H1 (cell line): Measurements from ENCODE around the gene SFMBT2. TPM values are rescaled to one million over a fixed set of nuclear protein-coding genes. Genes with fewer than 3 reads are reported as not detected.
A peak's percentile ranks its signal among the peaks of the same experiment; 100 is the strongest.

ENCODE experiments used
- CTCF ChIA-PET: fragments of 300-600 bp; sonication (Branson Sonifier 250); formaldehyde crosslinking; loops from one replicate; lab custom pipeline; 2021; ENCODE audit not compliant: partially characterized antibody; lab: Charles Lee
- POLR2A ChIA-PET: fragments of 300-600 bp; sonication (Branson Sonifier 250); formaldehyde crosslinking; loops from one replicate; lab custom pipeline; 2021; ENCODE audit warnings: inconsistent platforms; ENCODE audit not compliant: partially characterized antibody; lab: Charles Lee
- DNase-seq, 2 experiments: peaks; one replicate each; pipeline versions ENCODE4 v3.0.0 to v3.0.0-alpha.2; 2010 to 2022; ENCODE audit warnings: low spot score in 2 of 2, low read depth in 1 of 2, mixed read lengths in 1 of 2
- FAIRE-seq: peaks from 2 replicates; lab custom pipeline; 2011; peaks lifted over from hg19 to GRCh38; lab: Jason Lieb, UNC
- H2AFZ ChIP-seq: 2 replicates; pipeline ENCODE4 v1.8.1; 2012; ENCODE audit warnings: low read length, inconsistent platforms
- H2AK5ac ChIP-seq: 2 replicates; pipeline ENCODE4 v1.6.1; 2013; ENCODE audit warnings: low read depth, low read length
- H2BK120ac ChIP-seq: replicated peaks from 2 replicates; pipeline ENCODE3; 2013; ENCODE audit warnings: low read depth, low read length, inconsistent platforms
- H2BK12ac ChIP-seq: 2 replicates; pipeline ENCODE4 v1.6.1; 2013; ENCODE audit warnings: low read depth, low read length
- H2BK15ac ChIP-seq: 2 replicates; pipeline ENCODE4 v1.6.1; 2013; ENCODE audit warnings: low read length
- H2BK20ac ChIP-seq: 2 replicates; pipeline ENCODE4 v1.6.1; 2013; ENCODE audit warnings: low read length
- H2BK5ac ChIP-seq: 2 replicates; pipeline ENCODE4 v1.6.1; 2013; ENCODE audit warnings: low read depth, low read length
- H3K14ac ChIP-seq: 2 replicates; pipeline ENCODE4 v1.6.1; 2013; ENCODE audit warnings: inconsistent platforms; ENCODE audit not compliant: insufficient read length
- H3K18ac ChIP-seq: 2 replicates; pipeline ENCODE4 v1.6.1; 2013; ENCODE audit warnings: low read length; ENCODE audit errors: extremely low read depth
- H3K23ac ChIP-seq: 2 replicates; pipeline ENCODE4 v1.6.1; 2013; ENCODE audit warnings: inconsistent platforms; ENCODE audit not compliant: insufficient read length
- H3K23me2 ChIP-seq: 2 replicates; pipeline ENCODE4 v1.6.1; 2013; ENCODE audit warnings: low read depth, low read length
- H3K27ac ChIP-seq: 2 replicates; pipeline ENCODE4 v1.6.1; 2011; ENCODE audit warnings: low read depth, low read length, inconsistent platforms
- H3K27me3 ChIP-seq, 4 experiments: replicated peaks in 1 of 4; 1 replicate in 1 of 4; 2 replicates in 3 of 4; pipeline versions ENCODE4 v1.6.1 to v1.8.1; 2011 to 2013; ENCODE audit warnings: low read length in 3 of 4, mild to moderate bottlenecking in 3 of 4, inconsistent platforms in 2 of 4, mixed read lengths in 2 of 4, moderate library complexity in 1 of 4; ENCODE audit not compliant: control insufficient read depth in 3 of 4, insufficient read depth in 3 of 4; ENCODE audit errors: extremely low read depth in 1 of 4
- H3K36me3 ChIP-seq, 4 experiments: 2 replicates each; pipeline versions ENCODE4 v1.6.1 to v1.8.1; 2011 to 2013; ENCODE audit warnings: mild to moderate bottlenecking in 4 of 4, low read length in 3 of 4, moderate library complexity in 2 of 4, control low read depth in 1 of 4, inconsistent platforms in 1 of 4; ENCODE audit not compliant: insufficient read depth in 4 of 4, control insufficient read depth in 2 of 4
- H3K4ac ChIP-seq: replicated peaks from 2 replicates; pipeline ENCODE3; 2013; ENCODE audit warnings: low read length, low read depth, mixed read lengths, inconsistent platforms; ENCODE audit not compliant: insufficient read length
- H3K4me1 ChIP-seq, 4 experiments: replicated peaks in 1 of 4; 1 replicate in 1 of 4; 2 replicates in 3 of 4; pipeline versions ENCODE4 v1.6.1 to v1.8.1; 2011 to 2013; ENCODE audit warnings: low read length in 3 of 4, inconsistent platforms in 2 of 4, mixed read lengths in 1 of 4; ENCODE audit not compliant: insufficient read depth in 4 of 4, control insufficient read depth in 3 of 4
- H3K4me2 ChIP-seq, 2 experiments: 2 replicates each; pipeline versions ENCODE4 v1.6.1 to v1.8.1; 2011 to 2013; ENCODE audit warnings: low read depth in 2 of 2, low read length in 2 of 2, control low read depth in 1 of 2, inconsistent platforms in 1 of 2, mild to moderate bottlenecking in 1 of 2; ENCODE audit not compliant: insufficient read depth in 1 of 2
- H3K4me3 ChIP-seq, 4 experiments: fragments of 200-600, 300-600 bp in 1 of 4; sonication (generic), shearing (Covaris generic), sonication (Bioruptor Twin) in 1 of 4; 2 replicates each; pipeline versions ENCODE4 v1.5.1 to v1.8.1; 2011 to 2016; ENCODE audit warnings: low read length in 4 of 4, low read depth in 3 of 4, control low read depth in 2 of 4, inconsistent platforms in 2 of 4, mild to moderate bottlenecking in 2 of 4, mixed read lengths in 1 of 4, moderate library complexity in 1 of 4; ENCODE audit not compliant: insufficient read depth in 2 of 4; ENCODE audit errors: extremely low read depth in 1 of 4
- H3K56ac ChIP-seq: replicated peaks from 2 replicates; pipeline ENCODE3; 2013; ENCODE audit warnings: low read depth, mild to moderate bottlenecking, mixed read lengths, low read length, inconsistent platforms; ENCODE audit not compliant: insufficient read length
- H3K79me1 ChIP-seq: 2 replicates; pipeline ENCODE4 v1.6.1; 2013; ENCODE audit warnings: low read depth, low read length, control low read depth
- H3K79me2 ChIP-seq, 2 experiments: 2 replicates each; pipeline versions ENCODE4 v1.6.1 to v1.8.1; 2012 to 2013; ENCODE audit warnings: low read length in 2 of 2, mild to moderate bottlenecking in 2 of 2, inconsistent platforms in 1 of 2; ENCODE audit not compliant: insufficient read depth in 2 of 2, control insufficient read depth in 1 of 2
- H3K9ac ChIP-seq, 4 experiments: replicated peaks in 1 of 4; 1 replicate in 1 of 4; 2 replicates in 3 of 4; pipeline versions ENCODE4 v1.6.1 to v1.8.1; 2011 to 2013; ENCODE audit warnings: low read depth in 3 of 4, low read length in 3 of 4, control low read depth in 2 of 4, mild to moderate bottlenecking in 2 of 4, moderate library complexity in 2 of 4, inconsistent platforms in 1 of 4; ENCODE audit errors: extremely low read depth in 1 of 4
- H3K9me3 ChIP-seq, 2 experiments: 2 replicates each; pipeline versions ENCODE4 v1.6.1 to v1.8.1; 2012 to 2013; ENCODE audit warnings: mild to moderate bottlenecking in 2 of 2, moderate library complexity in 2 of 2, control low read depth in 1 of 2, inconsistent platforms in 1 of 2, low read depth in 1 of 2, low read length in 1 of 2, mixed read lengths in 1 of 2; ENCODE audit not compliant: insufficient read depth in 2 of 2
- H4K20me1 ChIP-seq, 2 experiments: replicated peaks in 1 of 2; 2 replicates each; pipeline versions ENCODE3 to v1.8.1; 2011 to 2013; ENCODE audit warnings: inconsistent platforms in 2 of 2, low read length in 2 of 2, mild to moderate bottlenecking in 1 of 2; ENCODE audit not compliant: insufficient read depth in 2 of 2, control insufficient read depth in 1 of 2
- H4K5ac ChIP-seq: 2 replicates; pipeline ENCODE4 v1.6.1; 2013; ENCODE audit warnings: low read length, low read depth, mixed read lengths, inconsistent platforms; ENCODE audit not compliant: insufficient read length
- H4K8ac ChIP-seq: 2 replicates; pipeline ENCODE4 v1.8.0; 2013; ENCODE audit warnings: mild to moderate bottlenecking, moderate library complexity, low read length, inconsistent platforms; ENCODE audit not compliant: insufficient read depth; ENCODE audit errors: extremely low read depth
- H4K91ac ChIP-seq: replicated peaks from 2 replicates; pipeline ENCODE3; 2013; ENCODE audit warnings: low read length, mixed read lengths, inconsistent platforms; ENCODE audit not compliant: insufficient read length
- EP300 ChIP-seq, 2 experiments: IDR thresholded peaks; 1 replicate in 1 of 2; 2 replicates in 1 of 2; pipeline ENCODE4 v1.6.1; 2011 to 2012; ENCODE audit warnings: low read depth in 2 of 2, low read length in 2 of 2, mild to moderate bottlenecking in 2 of 2, borderline replicate concordance in 1 of 2, inconsistent platforms in 1 of 2, moderate library complexity in 1 of 2
- HDAC2 ChIP-seq, 2 experiments: fragments of 300-600 bp in 1 of 2; sonication (generic) in 1 of 2; IDR thresholded peaks; 2 replicates each; pipeline ENCODE4 v1.6.1; 2011 to 2012; ENCODE audit warnings: low read depth in 2 of 2, low read length in 2 of 2, mild to moderate bottlenecking in 2 of 2, moderate library complexity in 2 of 2, borderline replicate concordance in 1 of 2, inconsistent platforms in 1 of 2
- NANOG ChIP-seq: IDR thresholded peaks from 2 replicates; pipeline ENCODE4 v1.6.1; 2011; ENCODE audit warnings: low read length, low read depth, mild to moderate bottlenecking, inconsistent platforms; ENCODE audit not compliant: insufficient read depth, poor library complexity, severe bottlenecking
- RAD21 ChIP-seq, 2 experiments: IDR thresholded peaks in 1 of 2; conservative IDR thresholded peaks in 1 of 2; 2 replicates each; pipeline ENCODE4 v1.6.1; 2011; ENCODE audit warnings: low read depth in 2 of 2, low read length in 2 of 2, improper control_type of control experiment in 1 of 2, inconsistent platforms in 1 of 2, mild to moderate bottlenecking in 1 of 2, moderate library complexity in 1 of 2
- SAP30 ChIP-seq: fragments of 300-600 bp; sonication (generic); IDR thresholded peaks from 2 replicates; pipeline ENCODE4 v1.7.1; 2012; ENCODE audit warnings: low read length, moderate library complexity, mild to moderate bottlenecking, inconsistent platforms; ENCODE audit not compliant: insufficient read depth, insufficient replicate concordance
- WGBS, 2 experiments: shearing (Covaris generic) in 1 of 2; methylation state at CpG; one replicate each; pipeline versions ENCODE4 v1.1.6 to v1.1.7; 2013 to 2015; ENCODE audit warnings: low lambda C conversion rate in 2 of 2, mixed read lengths in 2 of 2, inconsistent platforms in 1 of 2, low coverage in 1 of 2, missing lambda C conversion rate in 1 of 2; ENCODE audit not compliant: insufficient replicate concordance in 2 of 2, insufficient coverage in 1 of 2, insufficient read length in 1 of 2; ENCODE audit errors: extremely low coverage in 1 of 2, missing lambda C conversion rate in 1 of 2; 5-methylcytosine and 5-hydroxymethylcytosine counted together
- polyA plus RNA-seq, 7 experiments: library from polyadenylated mRNA; depleted of rRNA in 3 of 7; stranded (reverse) in 5 of 7; unstranded in 2 of 7; fragments of >200 nt in 5 of 7; fragments of 200-250 nt in 2 of 7; gene quantifications; 1 replicate in 5 of 7; 2 replicates in 1 of 7; 4 replicates in 1 of 7; pipeline versions ENCODE4 v1.2.1 to v1.2.3, GENCODE V29; 2011 to 2013; ENCODE audit warnings: missing spikeins in 2 of 7, mixed read lengths in 2 of 7
- total RNA-seq: library from RNA; stranded (reverse); fragmentation: NEBNext Ultra II Directional; extraction: Animal tissue kit (Norgen Biotek cat#: 25700); gene quantifications from 2 replicates; pipeline ENCODE4 v1.2.1, GENCODE V29; 2021

SFMBT2 gene
- total and polyA plus RNA-seq, 2 of the 8 experiments (the other 6 are each of a cell fraction or from before 2014, with no cell fraction given): 2.9 to 11.0 TPM

GRCh38 chr10:7423521-7423920 lies 12.7 kb upstream of the SFMBT2 start:
- Histone ChIP-seq H2BK15ac (no peak overlapping the region), H2BK12ac (peak overlapping the region; percentile 55), H4K8ac (no peak overlapping the region), H3K23ac (no peak overlapping the region), H2BK5ac (peak overlapping the region; percentile 86; the same call in 1 of the 2 replicates), H3K27me3 (peaks cover 0 to 1% (median 0%) of the 10 kb centered on the region in 4 experiments; a peak in 1 of 7 replicates), H3K23me2 (no peaks in the 10 kb centered on the region; the same call in none of the 2 replicates), H2BK120ac (peak overlapping the region; percentile 73), H3K79me2 (no peaks in the 10 kb centered on the region), H3K56ac (no peak overlapping the region), H3K4me1 (peaks cover 5 to 23% (median 15%) of the 10 kb centered on the region in 4 experiments; a peak in 6 of 7 replicates), H3K18ac (peak overlapping the region; percentile 65; the same call in 1 of the 2 replicates), H2AFZ (no peak overlapping the region), H4K91ac (peak overlapping the region; percentile 83), H4K20me1 (no peaks in the 10 kb centered on the region), H3K14ac (no peak overlapping the region), H2AK5ac (peak overlapping the region; percentile 76; the same call in 1 of the 2 replicates), H3K79me1 (no peaks in the 10 kb centered on the region), H3K9ac (no peak overlapping the region), H3K4me3 (peak overlapping the region in 3 of 4 experiments; percentile 11 to 43 (median 24); a peak in 5 of 8 replicates), H4K5ac (no peak overlapping the region), H2BK20ac (peak overlapping the region; percentile 68; the same call in 1 of the 2 replicates), H3K9me3 (no peaks in the 10 kb centered on the region), H3K36me3 (no peaks in the 10 kb centered on the region), H3K27ac (no peak overlapping the region), H3K4me2 (peak overlapping the region; percentile 60 to 73), H3K4ac (no peak overlapping the region)
- FAIRE-seq (peak; percentile 72), DNase-seq (no peak)
- ChIA-PET POLR2A (interaction anchor here (2.4 kb wide), 1 partner anchor 15 kb away, joined by 10 read pairs; no protein-coding TSS in a partner anchor), CTCF (interaction anchor here (1.5 kb wide), 1 partner anchor 14 kb away, joined by 3 read pairs; no protein-coding TSS in a partner anchor)
- TF ChIP-seq SAP30: no peak
- peak; percentile 18 for TF ChIP-seq NANOG
- peak in 1 of 2 experiments; percentile 55; a peak in 1 of 3 replicates for TF ChIP-seq EP300 (IDR thresholded peaks at IDR 0.05; ENCODE audit: borderline replicate concordance in 1 of 2, low read depth in 2 of 2, low read length in 2 of 2)
- no peak for TF ChIP-seq RAD21 (IDR thresholded peaks at IDR 0.05 in 1 of 2, conservative IDR thresholded peaks at IDR 0.05 in 1 of 2; ENCODE audit: low read depth in 2 of 2, low read length in 2 of 2)
- peak in 1 of 2 experiments; percentile 74; a peak in 1 of 4 replicates for TF ChIP-seq HDAC2 (IDR thresholded peaks at IDR 0.05; ENCODE audit: borderline replicate concordance in 1 of 2, low read depth in 2 of 2, low read length in 2 of 2)
- WGBS, 2 experiments: 1% methylated on average over 6 of the region's 6 CpGs; no CpG with 5 or more reads in 1 of the 2 experiments
